HG03280 (cell line): ENCODE data around the gene CDKN3.
"Not testable (repeated sequence)": the region's sequence is repeated elsewhere in the genome, so short reads cannot be mapped to it uniquely, and the experiment has no call there.

Experiments
- ATAC-seq: cut with Tn5 transposase; IDR thresholded peaks from one replicate; pipeline ENCODE4 v1.9.1; 2021; ENCODE audit warnings: mild to moderate bottlenecking, moderate library complexity; ENCODE audit not compliant: unreplicated experiment

Gene CDKN3

DNA sequence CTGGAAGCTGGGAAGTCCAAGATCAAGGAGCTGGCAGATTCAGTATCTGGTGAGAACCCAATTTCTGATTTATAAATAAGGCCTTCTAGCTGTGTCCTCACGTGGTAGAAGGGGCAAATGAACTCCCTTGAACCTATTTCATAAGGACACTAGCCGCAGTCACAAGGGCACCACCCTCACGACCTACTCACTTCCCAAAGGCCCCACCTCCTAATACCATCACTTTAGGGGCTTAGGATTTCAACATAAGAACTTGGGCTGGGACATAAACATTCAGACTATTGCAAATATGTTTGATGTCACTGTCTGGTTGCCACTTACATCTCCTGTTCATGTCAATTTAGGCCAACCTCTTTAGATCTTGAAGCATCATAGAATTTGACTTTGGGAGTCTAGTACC is 55.2 kb downstream of the CDKN3 start:
- ATAC-seq: no peak

GRCh38 chr14:54453252-54453651 is 56.4 kb downstream of the CDKN3 start:
- ATAC-seq: no peak

DNA sequence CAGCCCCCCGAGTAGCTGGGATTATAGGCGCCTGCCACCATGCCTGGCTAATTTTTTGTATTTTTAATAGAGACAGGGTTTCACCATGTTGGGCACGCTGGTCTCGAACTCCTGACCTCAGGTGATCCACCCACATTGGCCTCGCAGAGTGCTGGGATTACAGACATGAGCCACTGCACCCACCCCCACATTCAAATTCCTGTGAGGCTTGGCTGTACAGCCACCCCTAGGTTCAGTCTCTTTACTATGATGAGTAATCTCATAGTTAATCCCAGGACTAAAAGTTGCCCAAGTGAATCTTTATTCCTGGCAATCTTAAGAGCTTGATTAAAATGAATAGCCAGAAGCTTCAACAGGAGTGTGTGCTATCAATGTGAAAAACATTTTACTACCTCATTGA is 57.2 kb downstream of the CDKN3 start:
- ATAC-seq: not testable (repeated sequence)

DNA sequence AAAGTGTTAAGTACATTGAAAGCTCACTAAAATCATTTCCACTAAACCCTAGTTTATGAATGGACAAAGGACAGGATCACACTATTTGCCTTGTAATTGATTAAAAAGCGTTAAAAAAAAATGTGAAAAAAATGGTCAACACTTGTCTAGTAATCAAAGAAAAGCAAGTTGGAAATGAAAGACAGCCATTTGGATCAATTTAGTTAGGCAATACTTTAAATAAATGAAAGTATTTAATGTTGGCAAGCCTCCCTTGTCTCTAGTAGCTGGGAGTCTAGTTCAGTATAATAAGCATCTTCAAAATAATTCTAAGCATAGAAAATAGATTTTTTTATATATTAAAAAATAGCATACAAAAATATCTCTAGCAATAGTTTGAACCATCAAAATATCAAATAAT is 58.6 kb downstream of the CDKN3 start:
- ATAC-seq: no peak

- not testable (repeated sequence) for ATAC-seq
Measured at GRCh38 chr14:54456820-54457608, 60.2 kb downstream of the CDKN3 start.

- ATAC-seq: no peak
Measured at GRCh38 chr14:54457609-54457996, 60.8 kb downstream of the CDKN3 start.

DNA sequence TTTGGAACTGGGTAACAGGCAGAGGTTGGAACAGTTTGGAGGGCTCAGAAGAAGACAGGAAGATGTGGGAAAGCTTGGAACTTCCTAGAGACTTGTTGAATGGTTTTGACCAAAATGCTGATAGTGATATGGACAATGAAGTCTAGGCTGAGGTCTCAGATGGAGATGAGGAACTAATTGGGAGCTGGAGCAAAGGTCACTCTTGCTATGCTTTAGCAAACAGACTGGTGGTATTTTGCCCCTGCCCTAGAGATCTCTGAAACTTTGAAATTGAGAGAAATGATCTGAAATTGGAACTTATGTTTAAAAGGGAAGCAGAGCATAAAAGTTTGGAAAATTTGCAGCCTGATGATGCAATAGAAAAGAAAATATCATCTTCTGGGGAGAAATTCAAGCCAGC is 61.7 kb downstream of the CDKN3 start:
- not testable (repeated sequence) for ATAC-seq

DNA sequence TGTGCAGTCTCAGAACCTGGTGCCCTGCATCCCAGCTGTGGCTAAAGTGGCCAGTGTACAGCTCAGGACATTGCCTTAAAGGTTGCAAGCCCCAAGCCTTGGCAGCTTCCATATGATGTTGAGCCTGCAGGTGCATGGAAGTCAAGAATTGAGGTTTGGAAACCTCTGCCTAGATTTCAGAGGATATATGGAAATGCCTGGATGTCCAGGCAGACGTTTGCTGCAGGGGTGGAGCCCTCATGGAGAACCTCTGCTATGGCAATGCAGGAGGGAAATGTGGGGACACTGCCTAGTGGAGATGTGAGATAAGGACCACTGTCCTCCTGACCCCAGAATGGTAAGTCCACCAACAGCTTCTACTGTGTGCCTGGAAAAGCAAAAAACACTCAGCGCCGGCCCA is 62.3 kb downstream of the CDKN3 start:
- ATAC-seq: no peak

DNA sequence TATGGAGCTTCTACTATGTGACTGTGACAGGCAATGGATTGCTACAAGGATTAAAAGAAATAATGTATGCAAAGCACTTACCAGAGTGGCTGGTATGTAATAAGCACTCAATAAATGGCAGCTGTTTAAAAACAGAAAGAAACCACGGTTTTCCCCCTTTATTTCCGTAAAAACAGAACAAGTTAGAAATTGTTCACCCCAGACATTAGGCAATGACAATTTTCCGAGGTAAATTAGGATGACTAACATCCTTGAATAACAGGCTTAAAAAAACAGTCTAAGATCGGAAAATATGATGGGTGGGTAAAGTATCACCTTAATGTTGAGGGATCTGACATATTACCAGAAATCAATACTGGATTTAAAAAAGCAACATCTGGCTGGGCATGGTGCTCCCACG is 65.2 kb downstream of the CDKN3 start:
- no peak for ATAC-seq

GRCh38 chr14:54465654-54466053 is 68.8 kb downstream of the CDKN3 start:
- no peak for ATAC-seq

GRCh38 chr14:54467280-54467679 is 70.5 kb downstream of the CDKN3 start:
- ATAC-seq: no peak
